ENCODE data around the gene GPN1. TPM values are rescaled to one million over a fixed set of nuclear protein-coding genes. Genes with fewer than 3 reads are reported as not detected.

Gene GPN1
- 10 to 100 TPM; 10.1 to 68.7 (median 33.0) TPM for total RNA-seq
- 10 to 100 TPM; 20.6 to 31.6 (median 28.2) TPM for polyA plus RNA-seq
- long read RNA-seq, donor 1, transcript GPN1-212 (14 exons, 1,832 nt): major isoform, 11 of 11 reads
- long read RNA-seq, donor 1, partial matches to known transcripts: 0 of 11 reads
- long read RNA-seq, donor 1, other reads (novel, unspliced or antisense): 0 of 11 reads
- long read RNA-seq, donor 2, transcript GPN1-212 (14 exons, 1,832 nt): major isoform, 13 of 13 reads
- long read RNA-seq, donor 2, partial matches to known transcripts: 0 of 13 reads
- long read RNA-seq, donor 2, other reads (novel, unspliced or antisense): 0 of 13 reads
- long read RNA-seq, donor 3, partial matches to known transcripts: 7 of 17 reads
- long read RNA-seq, donor 3, other reads (novel, unspliced or antisense): 6 of 17 reads
- long read RNA-seq, donor 4: 0 reads
- long read RNA-seq, donor 5, transcript GPN1-212 (14 exons, 1,832 nt): major isoform, 6 of 20 reads
- long read RNA-seq, donor 5, partial matches to known transcripts: 14 of 20 reads
- long read RNA-seq, donor 5, other reads (novel, unspliced or antisense): 0 of 20 reads
- long read RNA-seq, donor 6: 0 reads
- long read RNA-seq, donor 7, transcript GPN1-212 (14 exons, 1,832 nt): major isoform, 13 of 42 reads
- long read RNA-seq, donor 7, partial matches to known transcripts: 29 of 42 reads
- long read RNA-seq, donor 7, other reads (novel, unspliced or antisense): 0 of 42 reads
- long read RNA-seq, donor 8, transcript GPN1-212 (14 exons, 1,832 nt): major isoform, 9 of 88 reads
- long read RNA-seq, donor 8, partial matches to known transcripts: 73 of 88 reads
- long read RNA-seq, donor 8, other reads (novel, unspliced or antisense): 6 of 88 reads
- long read RNA-seq, donor 9, transcript GPN1-212 (14 exons, 1,832 nt): major isoform, 7 of 7 reads
- long read RNA-seq, donor 9, partial matches to known transcripts: 0 of 7 reads
- long read RNA-seq, donor 9, other reads (novel, unspliced or antisense): 0 of 7 reads
- long read RNA-seq, donor 10, transcript GPN1-212 (14 exons, 1,832 nt): major isoform, 5 of 18 reads
- long read RNA-seq, donor 10, partial matches to known transcripts: 13 of 18 reads
- long read RNA-seq, donor 10, other reads (novel, unspliced or antisense): 0 of 18 reads

- intact Hi-C loops (cut with DNase I; ENCODE audit: low total_unique reads): no loop called here
- no peaks in the 10 kb centered on the region for H3K9me3 ChIP-seq
- 0 to 1% (median 0%) methylated on average over 40 to 44 of the region's 44 CpGs for WGBS, 5 donors
These were observed at the start of gene GPN1, which contains the start of gene CCDC121 for GRCh38 chr2:27628767-27629709. Gene GPN1 (plus strand): TSS chr2:27629050. CDS start chr2:27629059, 9 bp downstream. Gene CCDC121 (minus strand): TSS chr2:27629012. CDS start chr2:27627799, 1,213 bp downstream.

DNA sequence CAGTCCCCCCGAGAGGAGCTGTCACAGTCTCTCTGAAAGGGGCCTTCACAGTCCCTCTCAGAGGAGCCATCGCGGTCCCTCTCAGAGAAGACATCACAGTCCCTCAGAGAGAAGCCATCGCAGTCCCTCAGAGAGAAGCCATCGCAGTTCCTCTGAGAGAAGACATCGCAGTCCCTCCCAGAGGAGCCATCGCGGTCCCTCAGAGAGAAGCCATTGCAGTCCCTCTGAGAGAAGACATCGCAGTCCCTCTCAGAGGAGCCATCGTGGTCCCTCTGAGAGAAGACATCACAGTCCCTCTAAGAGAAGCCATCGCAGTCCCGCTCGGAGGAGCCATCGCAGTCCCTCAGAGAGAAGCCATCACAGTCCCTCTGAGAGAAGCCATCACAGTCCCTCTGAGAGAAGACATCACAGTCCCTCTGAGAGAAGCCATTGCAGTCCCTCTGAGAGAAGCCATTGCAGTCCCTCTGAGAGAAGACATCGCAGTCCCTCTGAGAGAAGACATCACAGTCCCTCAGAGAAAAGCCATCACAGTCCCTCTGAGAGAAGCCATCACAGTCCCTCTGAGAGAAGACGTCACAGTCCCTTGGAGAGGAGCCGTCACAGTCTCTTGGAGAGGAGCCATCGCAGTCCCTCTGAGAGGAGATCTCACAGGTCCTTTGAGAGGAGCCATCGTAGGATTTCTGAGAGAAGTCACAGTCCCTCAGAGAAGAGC is 47.3 kb upstream of the GPN1 start:
- Histone ChIP-seq H3K27ac (peak overlapping the region in 1 of 5 donors; percentile 82), H3K4me1 (peaks cover 22 to 40% (median 26%) of the 10 kb centered on the region in 4 donors), H3K9me3 (peaks cover 3 to 44% (median 29%) of the 10 kb centered on the region in 4 donors), H3K27me3 (no peaks in the 10 kb centered on the region), H3K4me3 (no peak overlapping the region), H3K36me3 (peaks cover 0 to 17% (median 0%) of the 10 kb centered on the region in 4 donors)
- DNase-seq: no peak
- TF ChIP-seq POLR2AphosphoS5 (IDR thresholded peaks at IDR 0.05) (no peak), CTCF (IDR thresholded peaks at IDR 0.05) (no peak), EP300 (IDR thresholded peaks at IDR 0.05) (no peak), POLR2A (IDR thresholded peaks at IDR 0.05) (no peak)
- intact Hi-C loops (cut with DNase I; ENCODE audit: low total_unique reads): no loop called here
- 94 to 97% (median 96%) methylated on average over 18 to 19 of the region's 19 CpGs for whole genome bisulfite sequencing, 5 donors

More at GRCh38 chr2:27628767-27629709, at the start of gene GPN1, which contains the start of gene CCDC121:
- Histone ChIP-seq H3K36me3 (peaks cover 10 to 47% (median 46%) of the 10 kb centered on the region in 4 donors), H3K4me1 (peaks cover 15 to 44% (median 31%) of the 10 kb centered on the region in 4 donors), H3K27ac (peak within 1 kb of the TSS; percentile 44 to 84 (median 78)), H3K4me3 (peak within 1 kb of the TSS; percentile 71 to 98 (median 84)), H3K27me3 (no peaks in the 10 kb centered on the region)
- TF ChIP-seq CTCF (IDR thresholded peaks at IDR 0.05) (no peak), POLR2AphosphoS5 (IDR thresholded peaks at IDR 0.05) (peak in 2 of 3 donors; percentile 71 to 83)
- peak; percentile 81 to 96 for DNase-seq

DNA sequence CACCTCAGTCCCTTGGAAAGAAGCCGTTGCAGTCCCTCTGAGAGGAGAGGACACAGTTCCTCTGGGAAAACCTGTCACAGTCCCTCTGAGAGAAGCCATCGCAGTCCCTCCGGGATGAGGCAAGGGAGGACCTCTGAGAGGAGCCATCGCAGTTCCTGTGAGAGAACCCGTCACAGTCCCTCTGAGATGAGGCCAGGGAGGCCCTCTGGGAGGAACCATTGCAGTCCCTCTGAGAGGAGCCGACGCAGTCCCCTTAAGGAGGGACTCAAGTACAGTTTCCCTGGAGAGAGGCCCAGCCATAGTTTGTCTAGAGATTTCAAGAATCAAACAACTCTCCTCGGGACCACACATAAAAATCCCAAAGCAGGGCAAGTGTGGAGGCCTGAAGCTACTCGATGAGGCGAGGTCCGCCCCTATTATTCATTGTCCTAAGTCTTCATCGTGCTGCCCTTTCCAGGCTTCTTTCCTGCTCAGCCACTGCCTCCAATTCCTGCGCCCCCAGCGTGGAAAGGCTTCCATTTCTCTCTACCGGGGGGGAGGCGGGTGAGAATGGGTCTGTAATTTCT is 46.6 kb upstream of the GPN1 start:
- 81 to 91% (median 86%) methylated on average over 16 of the region's 16 CpGs for WGBS, 5 donors
- TF ChIP-seq EP300 (IDR thresholded peaks at IDR 0.05) (no peak), POLR2AphosphoS5 (IDR thresholded peaks at IDR 0.05) (no peak), POLR2A (IDR thresholded peaks at IDR 0.05) (no peak), CTCF (IDR thresholded peaks at IDR 0.05) (no peak)
- Histone ChIP-seq H3K9me3 (peaks cover 0 to 38% (median 23%) of the 10 kb centered on the region in 4 donors), H3K27me3 (no peaks in the 10 kb centered on the region), H3K4me1 (peaks cover 22 to 46% (median 30%) of the 10 kb centered on the region in 4 donors), H3K4me3 (peak overlapping the region; percentile 55 to 78 (median 70)), H3K36me3 (peaks cover 0 to 17% (median 0%) of the 10 kb centered on the region in 4 donors), H3K27ac (peak overlapping the region; percentile 28 to 82 (median 77))
- DNase-seq: no peak
- intact Hi-C loops (cut with DNase I; ENCODE audit: low total_unique reads): no loop called here

Measured in stomach (tissue), 19 donors.